ENCODE data around the gene HPRT1.

DNA sequence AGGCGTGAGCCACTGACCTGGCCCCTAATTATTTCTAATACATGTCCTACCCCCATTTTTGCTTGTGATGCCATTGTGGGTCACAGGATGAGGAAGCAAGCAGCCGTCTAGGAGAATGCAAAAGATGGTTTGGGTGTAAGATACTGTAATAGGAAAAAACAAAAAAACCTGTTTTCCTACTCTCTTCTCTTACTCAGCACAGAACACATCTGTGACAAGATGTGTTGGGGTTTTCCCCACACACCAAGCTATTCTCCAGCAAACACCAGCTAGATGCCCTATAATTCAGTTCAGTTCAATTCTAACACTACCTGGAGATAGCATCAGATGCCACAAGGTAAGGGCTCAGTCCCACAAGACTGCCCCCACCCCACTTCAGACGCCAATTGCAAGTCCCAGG, 15.3 kb upstream of the HPRT1 start:
- TF ChIP-seq, protein P1, sequence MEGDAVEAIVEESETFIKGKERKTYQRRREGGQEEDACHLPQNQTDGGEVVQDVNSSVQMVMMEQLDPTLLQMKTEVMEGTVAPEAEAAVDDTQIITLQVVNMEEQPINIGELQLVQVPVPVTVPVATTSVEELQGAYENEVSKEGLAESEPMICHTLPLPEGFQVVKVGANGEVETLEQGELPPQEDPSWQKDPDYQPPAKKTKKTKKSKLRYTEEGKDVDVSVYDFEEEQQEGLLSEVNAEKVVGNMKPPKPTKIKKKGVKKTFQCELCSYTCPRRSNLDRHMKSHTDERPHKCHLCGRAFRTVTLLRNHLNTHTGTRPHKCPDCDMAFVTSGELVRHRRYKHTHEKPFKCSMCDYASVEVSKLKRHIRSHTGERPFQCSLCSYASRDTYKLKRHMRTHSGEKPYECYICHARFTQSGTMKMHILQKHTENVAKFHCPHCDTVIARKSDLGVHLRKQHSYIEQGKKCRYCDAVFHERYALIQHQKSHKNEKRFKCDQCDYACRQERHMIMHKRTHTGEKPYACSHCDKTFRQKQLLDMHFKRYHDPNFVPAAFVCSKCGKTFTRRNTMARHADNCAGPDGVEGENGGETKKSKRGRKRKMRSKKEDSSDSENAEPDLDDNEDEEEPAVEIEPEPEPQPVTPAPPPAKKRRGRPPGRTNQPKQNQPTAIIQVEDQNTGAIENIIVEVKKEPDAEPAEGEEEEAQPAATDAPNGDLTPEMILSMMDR (IDR thresholded peaks at IDR 0.05), result no peak
- no peak for TF ChIP-seq POLR2A (IDR thresholded peaks at IDR 0.05)

Measured in Peyer's patch (tissue), 4 donors.